ENCODE results near the gene NOP53. TPM values are rescaled to one million over a fixed set of nuclear protein-coding genes. Genes with fewer than 3 reads are reported as not detected.

The NOP53 gene
- total and polyA plus RNA-seq, 4 donors: 25.8 to 85.5 (median 38.6) TPM

- no peak for DNase-seq (ENCODE audit: low spot score)
- Histone ChIP-seq H3K27ac (ENCODE audit: low read depth in 1 of 2, low read length in 2 of 2) (no peak overlapping the region), H3K4me3 (ENCODE audit: low read depth in 1 of 3, low read length in 3 of 3) (no peak overlapping the region), H3K9ac (ENCODE audit: low read depth in 1 of 2, low read length in 2 of 2) (no peak overlapping the region), H3K36me3 (ENCODE audit: control insufficient read depth in 4 of 4, insufficient read depth in 3 of 4, low read depth in 1 of 4, low read length in 3 of 4) (peaks cover 0 to 1% (median 0%) of the 10 kb centered on the region in 4 donors), H3K4me1 (ENCODE audit: control insufficient read depth in 4 of 4, insufficient read depth in 4 of 4, low read length in 3 of 4) (peaks cover 0 to 3% (median 0%) of the 10 kb centered on the region in 4 donors), H3K9me3 (ENCODE audit: control insufficient read depth in 4 of 4, low read length in 3 of 4) (no peaks in the 10 kb centered on the region), H3K27me3 (ENCODE audit: control insufficient read depth in 4 of 4, insufficient read depth in 4 of 4, low read length in 3 of 4) (no peaks in the 10 kb centered on the region)
- 93% methylated on average over 7 of the region's 7 CpGs for WGBS
- no peak for TF ChIP-seq JUND (IDR thresholded peaks at IDR 0.05)
- TF ChIP-seq ZBTB33 (IDR thresholded peaks at IDR 0.05): no peak
- no peak for TF ChIP-seq CTCF (IDR thresholded peaks at IDR 0.05; ENCODE audit: low read depth, low read length, missing input control)
- TF ChIP-seq FOXA2 (IDR thresholded peaks at IDR 0.05): no peak
- TF ChIP-seq FOXA1 (IDR thresholded peaks at IDR 0.05): no peak
These were observed 21.3 kb downstream of the NOP53 start for GRCh38 chr19:47766670-47767069.

- Histone ChIP-seq H3K4me3 (ENCODE audit: low read depth in 1 of 3, low read length in 3 of 3) (no peak overlapping the region), H3K36me3 (ENCODE audit: control insufficient read depth in 4 of 4, insufficient read depth in 3 of 4, low read depth in 1 of 4, low read length in 3 of 4) (peaks cover 0 to 1% (median 0%) of the 10 kb centered on the region in 4 donors), H3K4me1 (ENCODE audit: control insufficient read depth in 4 of 4, insufficient read depth in 4 of 4, low read length in 3 of 4) (peaks cover 0 to 3% (median 0%) of the 10 kb centered on the region in 4 donors), H3K27me3 (ENCODE audit: control insufficient read depth in 4 of 4, insufficient read depth in 4 of 4, low read length in 3 of 4) (no peaks in the 10 kb centered on the region), H3K27ac (ENCODE audit: low read depth in 1 of 2, low read length in 2 of 2) (no peak overlapping the region), H3K9me3 (ENCODE audit: control insufficient read depth in 4 of 4, low read length in 3 of 4) (no peaks in the 10 kb centered on the region), H3K9ac (ENCODE audit: low read depth in 1 of 2, low read length in 2 of 2) (no peak overlapping the region)
- WGBS: 44% methylated on average over 2 of the region's 2 CpGs
- no peak for DNase-seq (ENCODE audit: low spot score)
- no peak for TF ChIP-seq EGR1 (IDR thresholded peaks at IDR 0.05; ENCODE audit: low read depth in 2 of 2)
- TF ChIP-seq SP1 (IDR thresholded peaks at IDR 0.05): no peak
- TF ChIP-seq GABPA (IDR thresholded peaks at IDR 0.05 in 1 of 2, conservative IDR thresholded peaks at IDR 0.05 in 1 of 2): no peak
- no peak for TF ChIP-seq YY1 (IDR thresholded peaks at IDR 0.05)
- TF ChIP-seq FOXA1 (IDR thresholded peaks at IDR 0.05): no peak
- TF ChIP-seq ZBTB33 (IDR thresholded peaks at IDR 0.05): no peak
- no peak for TF ChIP-seq HNF4G (IDR thresholded peaks at IDR 0.05)
- no peak for TF ChIP-seq RAD21 (IDR thresholded peaks at IDR 0.05)
- TF ChIP-seq TAF1 (conservative IDR thresholded peaks at IDR 0.05): no peak
- TF ChIP-seq FOXA2 (IDR thresholded peaks at IDR 0.05): no peak
- no peak for TF ChIP-seq JUND (IDR thresholded peaks at IDR 0.05)
These were observed 22.0 kb downstream of the NOP53 start for GRCh38 chr19:47767349-47767748.

- no peaks in the 10 kb centered on the region for H3K9me3 ChIP-seq (ENCODE audit: control insufficient read depth in 4 of 4, low read length in 3 of 4)
- H3K27me3 ChIP-seq (ENCODE audit: control insufficient read depth in 4 of 4, insufficient read depth in 4 of 4, low read length in 3 of 4): no peaks in the 10 kb centered on the region
- peaks cover 0 to 1% (median 0%) of the 10 kb centered on the region in 4 donors for H3K36me3 ChIP-seq (ENCODE audit: control insufficient read depth in 4 of 4, insufficient read depth in 3 of 4, low read depth in 1 of 4, low read length in 3 of 4)
- H3K4me1 ChIP-seq (ENCODE audit: control insufficient read depth in 4 of 4, insufficient read depth in 4 of 4, low read length in 3 of 4): peaks cover 0 to 3% (median 0%) of the 10 kb centered on the region in 4 donors
- no peak for TF ChIP-seq FOXA2 (IDR thresholded peaks at IDR 0.05)
- no peak for TF ChIP-seq YY1 (IDR thresholded peaks at IDR 0.05)
- H3K9ac ChIP-seq (ENCODE audit: low read depth in 1 of 2, low read length in 2 of 2): no peak overlapping the region
- H3K27ac ChIP-seq (ENCODE audit: low read depth in 1 of 2, low read length in 2 of 2): no peak overlapping the region
- no peak overlapping the region for H3K4me3 ChIP-seq (ENCODE audit: low read depth in 1 of 3, low read length in 3 of 3)
- WGBS: 67% methylated on average over 2 of the region's 2 CpGs
- DNase-seq (ENCODE audit: low spot score): no peak
These were observed 23.3 kb downstream of the NOP53 start for GRCh38 chr19:47768604-47769003.
